HG03342 (cell line): ENCODE results near the gene CDV3.

Source experiments
- ATAC-seq: cut with Tn5 transposase; IDR thresholded peaks from one replicate; pipeline ENCODE4 v1.9.1; 2021; ENCODE audit warnings: mild to moderate bottlenecking, moderate library complexity; ENCODE audit not compliant: unreplicated experiment

CDV3 gene

GRCh38 chr3:133563816-133564215, 9.7 kb upstream of the CDV3 start:
- ATAC-seq: no peak

GRCh38 chr3:133568294-133569014, 5.0 kb upstream of the CDV3 start:
- no peak for ATAC-seq

- ATAC-seq: no peak
Observed at GRCh38 chr3:133570139-133570936, 3.1 kb upstream of the CDV3 start.

GRCh38 chr3:133570937-133571320, 2.6 kb upstream of the CDV3 start:
- no peak for ATAC-seq

- peak; percentile 30 for ATAC-seq
Observed at GRCh38 chr3:133572158-133573053, 1.1 kb upstream of the CDV3 start.

GRCh38 chr3:133573054-133573628, 345 bp upstream of the CDV3 start:
- ATAC-seq: peak; percentile 73

GRCh38 chr3:133574260-133574881, 885 bp downstream of the CDV3 start:
- ATAC-seq: peak; percentile 28

GRCh38 chr3:133575086-133575485, 1.6 kb downstream of the CDV3 start:
- ATAC-seq: no peak

GRCh38 chr3:133576169-133576568, 2.7 kb downstream of the CDV3 start:
- ATAC-seq: no peak

- ATAC-seq: no peak
Observed at GRCh38 chr3:133578548-133579191, 5.2 kb downstream of the CDV3 start.

- no peak for ATAC-seq
Observed at GRCh38 chr3:133583396-133583795, 9.9 kb downstream of the CDV3 start.

- no peak for ATAC-seq
Observed at GRCh38 chr3:133588035-133588434, 14.5 kb downstream of the CDV3 start.

- ATAC-seq: no peak
Observed at GRCh38 chr3:133588784-133589465, 15.4 kb downstream of the CDV3 start.

- no peak for ATAC-seq
Observed at GRCh38 chr3:133589503-133589902, 16.0 kb downstream of the CDV3 start.

- no peak for ATAC-seq
Observed at GRCh38 chr3:133591271-133591742, 17.8 kb downstream of the CDV3 start.

- no peak for ATAC-seq
Observed at GRCh38 chr3:133592843-133593242, 19.4 kb downstream of the CDV3 start.

GRCh38 chr3:133593243-133593642, 19.8 kb downstream of the CDV3 start:
- ATAC-seq: no peak

- no peak for ATAC-seq
Observed at GRCh38 chr3:133595341-133595740, 21.9 kb downstream of the CDV3 start.

GRCh38 chr3:133598405-133598804, 24.9 kb downstream of the CDV3 start:
- ATAC-seq: no peak
